ENCODE results near the gene CAPN8. TPM values are rescaled to one million over a fixed set of nuclear protein-coding genes. Genes with fewer than 3 reads are reported as not detected.

Gene CAPN8
- total and polyA plus RNA-seq, 4 donors = 0.08 to 0.16 TPM; not detected in 2

GRCh38 chr1:223712850-223713474 lies 47.5 kb upstream of the CAPN8 start:
- Histone ChIP-seq H3K4me1 (ENCODE audit: control insufficient read depth in 4 of 4, insufficient read depth in 4 of 4, low read length in 3 of 4) (peaks cover 0 to 5% (median 2%) of the 10 kb centered on the region in 4 donors), H3K9me3 (ENCODE audit: control insufficient read depth in 4 of 4, low read length in 3 of 4) (no peaks in the 10 kb centered on the region), H3K4me3 (ENCODE audit: low read depth in 1 of 3, low read length in 3 of 3) (peak overlapping the region; percentile 67 to 77 (median 76)), H3K27ac (ENCODE audit: low read depth in 1 of 2, low read length in 2 of 2) (peak overlapping the region; percentile 58 to 84), H3K9ac (ENCODE audit: low read depth in 1 of 2, low read length in 2 of 2) (peak overlapping the region; percentile 4 to 63), H3K36me3 (ENCODE audit: control insufficient read depth in 4 of 4, insufficient read depth in 3 of 4, low read depth in 1 of 4, low read length in 3 of 4) (no peaks in the 10 kb centered on the region), H3K27me3 (ENCODE audit: control insufficient read depth in 4 of 4, insufficient read depth in 4 of 4, low read length in 3 of 4) (no peaks in the 10 kb centered on the region)
- WGBS = 15% methylated on average over 40 of the region's 40 CpGs
- TF ChIP-seq FOXA1 (IDR thresholded peaks at IDR 0.05) = no peak
- TF ChIP-seq ATF3 (IDR thresholded peaks at IDR 0.05) = no peak
- no peak for TF ChIP-seq CTCF (IDR thresholded peaks at IDR 0.05; ENCODE audit: low read depth, low read length, missing input control)
- TF ChIP-seq RAD21 (IDR thresholded peaks at IDR 0.05) = no peak
- no peak for TF ChIP-seq TAF1 (conservative IDR thresholded peaks at IDR 0.05)
- no peak for TF ChIP-seq MAX (IDR thresholded peaks at IDR 0.05)
- no peak for TF ChIP-seq EGR1 (IDR thresholded peaks at IDR 0.05; ENCODE audit: low read depth in 2 of 2)
- TF ChIP-seq ZBTB33 (IDR thresholded peaks at IDR 0.05) = no peak
- DNase-seq (ENCODE audit: low spot score) = no peak

GRCh38 chr1:223712194-223712849 lies 46.8 kb upstream of the CAPN8 start, which contains the start of gene CAPN2:
Gene CAPN2 (plus strand): TSS chr1:223712539. CDS start chr1:223712641, 102 bp downstream.
- under 1% methylated on average over 74 of the region's 74 CpGs for WGBS
- H3K27me3 ChIP-seq (ENCODE audit: control insufficient read depth in 4 of 4, insufficient read depth in 4 of 4, low read length in 3 of 4) = no peaks in the 10 kb centered on the region
- DNase-seq (ENCODE audit: low spot score) = peak; percentile 72
- no peaks in the 10 kb centered on the region for H3K36me3 ChIP-seq (ENCODE audit: control insufficient read depth in 4 of 4, insufficient read depth in 3 of 4, low read depth in 1 of 4, low read length in 3 of 4)
- no peaks in the 10 kb centered on the region for H3K9me3 ChIP-seq (ENCODE audit: control insufficient read depth in 4 of 4, low read length in 3 of 4)
- TF ChIP-seq GABPA (IDR thresholded peaks at IDR 0.05 in 1 of 2, conservative IDR thresholded peaks at IDR 0.05 in 1 of 2) = no peak
- TF ChIP-seq MAX (IDR thresholded peaks at IDR 0.05) = no peak
- TF ChIP-seq ATF3 (IDR thresholded peaks at IDR 0.05) = no peak
- no peak for TF ChIP-seq EGR1 (IDR thresholded peaks at IDR 0.05; ENCODE audit: low read depth in 2 of 2)
- TF ChIP-seq NR2F2 (IDR thresholded peaks at IDR 0.05) = no peak
- TF ChIP-seq RXRA (IDR thresholded peaks at IDR 0.05) = no peak
- peak; percentile 78 for TF ChIP-seq CTCF (IDR thresholded peaks at IDR 0.05; ENCODE audit: low read depth, low read length, missing input control)
- TF ChIP-seq ZBTB33 (IDR thresholded peaks at IDR 0.05) = no peak
- TF ChIP-seq FOXA1 (IDR thresholded peaks at IDR 0.05) = no peak
- TF ChIP-seq TAF1 (conservative IDR thresholded peaks at IDR 0.05) = no peak
- TF ChIP-seq JUND (IDR thresholded peaks at IDR 0.05) = no peak
- peak; percentile 70 to 77 for TF ChIP-seq RAD21 (IDR thresholded peaks at IDR 0.05)
- no peak for TF ChIP-seq FOXA2 (IDR thresholded peaks at IDR 0.05)
- TF ChIP-seq SP1 (IDR thresholded peaks at IDR 0.05) = no peak
- peak within 1 kb of the TSS; percentile 31 to 63 for H3K9ac ChIP-seq (ENCODE audit: low read depth in 1 of 2, low read length in 2 of 2)
- H3K27ac ChIP-seq (ENCODE audit: low read depth in 1 of 2, low read length in 2 of 2) = peak within 1 kb of the TSS; percentile 58 to 84
- H3K4me1 ChIP-seq (ENCODE audit: control insufficient read depth in 4 of 4, insufficient read depth in 4 of 4, low read length in 3 of 4) = peaks cover 0 to 5% (median 2%) of the 10 kb centered on the region in 4 donors
- H3K4me3 ChIP-seq (ENCODE audit: low read depth in 1 of 3, low read length in 3 of 3) = peak within 1 kb of the TSS; percentile 67 to 77 (median 76)
